Measurements from ENCODE around the gene PLA2G4F. TPM values are rescaled to one million over a fixed set of nuclear protein-coding genes. Genes with fewer than 3 reads are reported as not detected.

Gene PLA2G4F
- polyA plus RNA-seq, 12 donors = 0.05 to 15.3 (median 0.26) TPM; not detected in 3

DNA sequence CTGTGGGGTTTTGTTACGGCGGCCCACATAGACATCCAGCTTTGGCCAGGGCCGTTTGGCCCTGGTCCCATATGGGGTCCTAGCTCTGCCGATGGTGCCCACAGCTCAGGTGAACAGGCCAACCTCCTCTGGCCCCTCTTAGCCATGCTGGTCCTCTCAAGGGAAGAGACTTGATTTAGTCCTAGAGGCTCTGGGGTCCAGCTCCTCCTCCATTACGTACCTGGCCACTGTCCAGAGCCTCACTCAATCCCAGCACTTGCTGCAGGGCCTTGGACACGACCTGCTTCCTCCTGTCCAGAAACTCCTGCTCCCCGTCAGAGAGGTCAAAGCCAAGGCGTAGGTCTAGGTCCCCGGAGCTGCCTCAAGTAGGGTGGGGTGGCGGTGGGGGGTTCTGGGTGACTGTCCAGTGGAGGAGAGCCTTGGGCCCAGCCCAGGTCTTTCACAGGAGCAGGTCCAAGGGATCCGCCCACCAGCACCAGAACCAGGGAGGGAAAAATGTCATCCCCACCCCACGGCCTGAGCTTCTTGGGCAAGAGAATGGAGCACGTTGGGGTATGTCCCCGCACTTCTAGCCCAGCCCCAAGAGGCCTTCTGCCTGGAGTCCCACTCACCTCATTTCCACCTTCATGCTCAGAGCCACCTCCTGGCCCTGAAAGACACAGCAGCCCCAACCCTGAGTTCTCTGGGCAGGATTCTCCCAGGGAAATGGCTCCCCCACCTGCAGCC lies 6.8 kb downstream of the PLA2G4F start:
- DNase-seq = no peak

DNA sequence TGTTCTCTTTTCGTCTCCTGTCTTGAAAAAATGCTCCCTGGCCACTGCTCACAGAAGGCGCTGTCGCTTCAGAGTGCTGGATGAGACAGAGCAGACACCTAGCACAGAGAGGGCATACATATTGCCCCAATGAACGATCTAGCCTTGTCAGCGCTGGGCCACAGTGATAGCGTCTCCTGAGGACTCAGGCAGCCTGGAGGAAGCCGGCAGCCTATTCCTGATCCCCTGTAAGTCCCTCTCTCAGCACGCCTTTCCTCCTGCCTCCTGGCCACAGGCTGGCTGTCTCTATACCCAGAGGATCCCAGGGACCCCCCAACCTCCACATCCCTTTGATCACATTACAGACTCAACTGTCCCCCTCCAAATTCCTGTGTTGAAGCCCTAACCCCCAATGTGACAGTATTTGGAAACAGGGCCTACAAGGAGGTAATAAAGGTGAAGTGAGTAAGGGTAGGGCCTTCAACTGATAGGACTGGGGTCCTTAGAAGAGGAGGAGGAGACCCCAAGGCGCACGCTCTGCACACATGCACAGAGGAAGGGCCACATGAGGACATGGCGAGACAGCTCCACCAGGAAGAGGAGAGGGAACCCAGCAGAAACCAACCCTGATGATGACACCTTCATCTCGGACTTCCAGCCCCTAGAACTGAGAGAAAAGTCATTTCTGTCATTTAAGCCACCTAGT lies 7.5 kb downstream of the PLA2G4F start:
- DNase-seq = no peak

DNA sequence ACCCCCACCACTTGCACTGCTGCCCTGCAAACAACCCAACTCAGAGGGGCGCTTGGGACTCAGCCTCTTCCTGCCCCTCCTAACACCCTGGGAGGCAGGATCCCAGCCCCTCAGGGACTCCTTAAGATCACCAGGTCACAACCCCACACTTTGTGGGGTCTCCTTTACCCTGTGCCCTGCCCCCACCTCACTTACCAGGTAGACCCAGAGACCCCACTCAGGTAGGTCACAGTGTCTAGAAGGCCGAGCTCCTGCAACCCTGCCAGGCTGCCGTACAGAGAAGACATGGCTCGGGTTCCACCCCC lies 9.1 kb downstream of the PLA2G4F start:
- DNase-seq = no peak

DNA sequence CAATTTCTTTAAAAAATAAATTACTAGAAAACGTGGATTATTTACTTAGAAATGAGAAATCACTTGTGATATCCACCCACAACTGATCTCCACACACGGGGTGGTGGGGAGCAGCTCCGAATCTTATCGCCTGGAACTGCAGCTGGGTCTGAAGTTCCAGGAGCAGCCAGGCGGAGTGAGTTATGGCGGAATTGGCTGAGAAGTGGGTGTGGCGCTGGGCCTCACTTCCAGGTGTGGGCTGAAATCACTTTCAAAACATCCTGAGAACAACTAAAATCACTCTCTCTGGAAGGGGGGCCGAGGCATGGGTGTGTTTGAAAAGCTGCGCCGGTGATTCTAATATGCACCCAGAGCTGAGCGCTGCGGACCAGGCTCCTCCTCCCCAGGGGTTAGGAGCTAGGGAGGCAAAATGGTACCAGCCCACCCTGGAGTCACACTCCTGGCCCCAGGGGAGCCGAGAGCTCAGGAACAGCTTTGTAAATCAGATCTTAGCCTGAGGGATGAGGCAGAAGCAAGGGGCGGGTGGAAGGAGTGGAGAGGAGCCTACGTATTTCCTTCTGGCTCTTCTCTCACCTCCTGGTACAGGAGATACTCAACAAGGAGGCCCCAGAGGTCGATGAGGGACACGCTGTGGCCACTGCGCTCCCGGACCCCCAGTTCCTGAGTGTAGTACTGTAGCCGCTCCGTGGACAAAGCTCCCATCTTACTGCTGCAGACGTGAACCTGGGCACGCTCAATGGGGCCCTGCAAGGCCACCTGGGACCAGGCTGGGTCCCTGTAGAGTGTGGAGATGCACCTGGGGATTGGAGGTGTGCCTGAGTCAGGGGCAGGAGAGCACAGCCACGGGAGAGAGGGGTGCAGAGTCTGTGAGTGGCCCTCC lies 9.6 kb downstream of the PLA2G4F start:
- DNase-seq = no peak

DNA sequence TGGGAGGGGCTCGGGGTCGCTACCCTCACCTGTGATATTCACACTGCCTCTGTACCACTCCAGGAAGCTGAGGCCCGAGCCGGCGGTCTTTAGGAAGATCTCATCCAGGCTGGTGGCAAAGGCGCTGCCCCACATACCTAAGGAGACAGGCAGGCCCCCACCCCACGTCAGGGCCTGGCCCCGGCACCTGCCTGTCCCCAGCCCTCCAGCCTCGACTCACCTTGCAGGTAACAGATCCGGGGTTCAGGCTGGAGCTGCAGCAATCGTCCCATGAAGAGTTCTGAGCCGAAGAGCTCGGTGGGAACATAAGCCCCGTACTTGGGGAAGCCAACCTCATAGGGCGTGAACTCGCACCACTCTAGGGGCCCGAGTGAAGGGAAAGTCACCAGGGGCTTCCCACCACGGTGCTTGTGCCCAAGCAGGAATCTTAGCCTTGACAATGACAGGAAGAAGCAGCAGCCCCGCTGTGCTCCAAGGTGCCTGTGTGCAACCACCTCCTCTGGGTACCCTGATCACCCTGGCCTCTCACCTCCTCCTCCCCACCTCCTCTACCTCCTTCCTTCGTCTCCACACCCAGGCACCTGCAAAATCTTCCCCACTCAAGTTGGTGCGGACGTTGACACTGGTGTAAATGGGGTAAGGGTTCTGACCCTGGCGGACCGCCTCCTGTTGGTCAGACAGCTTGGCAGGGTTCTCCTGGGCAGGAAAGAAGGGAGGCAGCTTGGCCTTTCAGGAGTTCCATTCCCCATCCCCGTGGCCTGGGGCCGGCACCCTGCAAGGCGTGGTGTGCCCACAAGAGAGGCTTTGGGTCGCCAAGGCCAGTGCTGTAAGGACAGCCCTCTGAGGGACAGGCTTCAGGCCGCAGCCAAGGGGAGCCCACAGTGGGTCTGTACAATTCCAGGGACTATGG lies 10.6 kb downstream of the PLA2G4F start:
- no peak for DNase-seq

DNA sequence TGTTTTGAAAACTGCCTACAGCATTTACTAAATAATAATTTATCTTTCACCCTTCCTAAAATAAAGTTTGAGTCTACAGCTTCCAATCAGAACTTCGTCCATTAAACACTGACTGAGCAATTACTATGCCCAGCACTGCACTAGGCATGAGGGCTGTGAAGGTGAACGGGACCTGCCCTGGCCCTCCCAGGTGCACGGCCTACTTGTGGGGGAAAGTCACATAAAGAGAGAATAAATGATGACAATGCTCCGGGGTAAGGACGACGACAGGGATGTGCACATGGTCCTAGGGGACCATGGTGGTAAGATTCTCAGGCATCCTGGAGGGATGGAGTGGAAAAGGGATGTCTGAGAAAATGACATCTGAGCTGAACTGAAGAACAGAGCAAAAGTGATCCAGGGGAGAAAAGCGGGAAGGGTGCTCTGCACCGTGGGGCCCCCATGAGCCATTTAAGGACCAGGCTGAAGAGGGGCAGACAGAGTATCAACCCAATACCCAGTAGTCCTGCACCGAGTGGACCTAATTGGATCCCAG lies 11.5 kb downstream of the PLA2G4F start:
- DNase-seq = no peak

DNA sequence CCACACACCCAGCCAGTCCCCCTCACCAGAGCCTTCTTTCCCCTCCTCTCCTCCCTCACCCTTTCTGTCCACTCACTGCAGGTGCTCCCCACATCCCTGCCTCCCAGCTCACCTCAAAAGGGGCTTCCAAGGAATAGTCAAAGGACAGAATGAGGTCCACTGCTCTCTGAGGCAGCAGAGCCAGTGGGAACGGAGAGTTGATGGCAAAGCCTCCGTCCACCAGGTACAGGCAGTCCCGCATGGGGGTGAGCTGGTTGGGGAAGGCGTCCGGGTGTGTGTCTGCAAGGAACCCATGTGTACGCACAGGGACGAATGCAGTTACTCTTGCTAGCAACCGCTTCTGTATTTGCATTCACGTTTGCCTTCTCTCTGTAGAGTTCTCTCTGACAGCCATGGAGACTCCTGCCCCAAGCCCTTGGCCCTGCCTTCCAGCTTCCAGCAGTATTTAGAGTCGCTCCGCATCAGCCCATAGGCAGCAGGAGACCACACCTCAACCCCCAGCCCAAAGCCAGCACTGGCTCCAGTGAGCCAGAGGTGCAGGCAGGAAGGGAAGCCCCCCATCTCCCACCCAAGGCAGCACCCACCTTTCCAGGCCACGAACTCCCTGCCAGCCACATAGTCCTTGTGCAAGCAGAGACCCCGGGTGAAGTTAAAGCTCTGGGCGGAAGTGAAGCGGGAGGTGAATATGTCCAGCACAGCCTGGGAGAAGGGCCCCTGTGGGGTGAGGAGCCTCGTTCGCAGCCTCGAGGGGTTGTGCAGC lies 12.4 kb downstream of the PLA2G4F start:
- no peak for DNase-seq

DNA sequence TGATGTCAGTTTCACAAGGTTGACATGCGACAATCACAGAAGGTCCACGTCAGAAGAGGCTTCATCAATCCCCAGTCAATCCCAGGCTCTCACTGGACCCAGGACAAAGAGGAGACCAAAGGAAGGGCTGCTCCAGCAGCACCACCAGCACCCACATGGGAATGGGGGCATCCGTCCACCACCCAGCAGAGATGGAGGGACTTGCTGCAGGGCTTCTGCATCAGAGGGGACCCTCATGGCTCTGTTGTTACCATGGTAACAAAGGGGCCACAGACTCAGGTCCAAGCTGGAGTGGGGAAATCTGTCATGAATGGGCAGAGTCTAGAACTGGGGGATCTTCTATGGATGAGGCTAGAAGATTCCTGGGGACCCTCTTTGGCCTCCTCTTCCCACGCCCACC lies 13.1 kb downstream of the PLA2G4F start:
- no peak for DNase-seq

DNA sequence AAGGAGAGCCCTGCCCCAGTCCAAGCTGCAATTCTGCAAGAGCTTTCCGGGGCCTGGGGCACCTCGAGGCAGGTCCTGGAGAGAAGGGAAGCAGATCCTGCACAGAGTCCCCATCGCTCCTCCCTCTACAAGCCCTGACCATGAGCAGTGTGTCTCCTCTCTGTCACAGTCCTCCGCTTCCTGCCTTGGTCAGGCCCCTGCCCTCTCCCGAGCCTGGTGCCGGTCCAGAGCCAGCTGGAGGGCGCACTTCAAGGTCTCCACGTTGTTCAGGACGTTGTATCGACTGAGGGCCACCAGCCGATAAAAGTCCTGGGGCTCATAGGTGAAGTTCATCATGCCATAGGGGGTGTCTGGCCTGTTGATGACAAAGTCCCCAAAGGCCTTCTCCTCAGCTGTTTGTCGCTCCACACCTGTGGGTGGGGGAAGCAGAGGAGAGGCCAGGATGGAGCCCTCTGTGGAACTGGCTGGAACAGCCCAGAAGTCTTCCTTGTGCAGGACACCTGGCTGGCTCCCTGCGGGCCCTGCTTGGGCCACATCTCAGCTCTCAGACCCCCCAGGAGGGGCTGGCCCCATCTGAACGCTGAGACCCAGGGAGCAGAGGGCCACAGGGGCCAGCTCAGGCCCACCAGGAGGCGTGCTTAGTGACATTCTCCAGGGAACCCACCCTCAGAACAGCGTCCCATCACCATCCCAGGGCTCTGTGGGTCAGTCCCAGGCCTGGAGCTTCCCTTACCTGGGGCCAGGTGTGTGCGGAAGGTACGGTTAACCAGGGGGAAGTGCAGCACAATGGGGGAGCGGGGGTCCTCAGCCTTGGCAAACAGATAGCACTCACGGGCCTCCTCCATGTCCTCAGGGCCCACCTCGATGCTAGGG lies 14.4 kb downstream of the PLA2G4F start:
- no peak for DNase-seq

DNA sequence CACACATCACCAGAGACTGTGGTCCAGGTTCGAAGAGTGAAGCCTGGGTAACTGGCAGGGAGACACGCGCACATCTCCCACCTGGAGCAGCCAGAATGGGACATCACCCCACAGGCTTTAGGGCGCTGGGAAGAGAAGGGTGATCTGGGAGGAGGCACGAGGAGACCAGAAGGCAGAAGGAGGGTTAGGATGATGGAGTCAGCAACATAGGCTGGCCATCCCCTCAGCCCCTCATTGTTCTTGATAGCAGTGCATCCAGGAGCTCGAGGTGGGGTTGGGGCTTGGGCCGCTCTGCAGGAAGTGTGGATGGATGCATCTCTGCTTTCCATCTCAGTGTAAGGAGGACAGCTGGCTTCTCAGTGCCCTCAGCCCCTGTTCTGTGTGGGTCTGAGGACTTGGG lies 15.2 kb downstream of the PLA2G4F start:
- DNase-seq = no peak

DNA sequence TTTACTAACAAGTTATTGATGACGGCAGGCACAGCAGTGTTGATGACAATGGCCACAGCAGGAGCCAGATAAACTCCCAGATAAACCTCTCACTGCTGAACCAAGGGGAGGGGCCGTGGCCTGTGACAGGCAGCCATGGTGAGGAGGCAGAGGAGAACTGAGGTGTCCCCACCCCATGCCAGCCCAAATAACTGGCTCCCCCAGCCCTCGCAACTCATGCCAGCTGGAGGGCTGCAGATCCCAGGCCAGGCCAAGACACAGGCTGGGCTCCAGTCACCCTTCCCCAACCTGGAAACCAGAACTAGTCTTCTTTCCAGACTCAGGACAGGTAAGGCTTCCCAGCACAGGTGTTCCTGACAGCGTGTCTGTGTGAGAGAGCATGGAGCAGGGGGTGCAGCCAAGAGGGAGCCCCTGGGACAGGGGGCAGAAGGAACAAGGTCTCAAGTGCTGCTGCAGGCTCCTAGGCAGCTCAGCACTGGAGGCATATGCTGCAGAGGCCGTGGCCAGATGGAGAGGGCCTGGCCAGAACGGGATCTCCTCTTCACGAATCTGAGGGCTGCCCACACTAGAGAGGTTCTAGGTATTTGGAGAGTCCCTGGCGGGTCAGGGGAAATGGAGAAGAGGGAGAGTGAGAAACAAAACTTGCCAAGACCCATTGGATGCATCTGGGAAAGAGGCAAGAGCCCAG lies 15.9 kb downstream of the PLA2G4F start:
- no peak for DNase-seq

DNA sequence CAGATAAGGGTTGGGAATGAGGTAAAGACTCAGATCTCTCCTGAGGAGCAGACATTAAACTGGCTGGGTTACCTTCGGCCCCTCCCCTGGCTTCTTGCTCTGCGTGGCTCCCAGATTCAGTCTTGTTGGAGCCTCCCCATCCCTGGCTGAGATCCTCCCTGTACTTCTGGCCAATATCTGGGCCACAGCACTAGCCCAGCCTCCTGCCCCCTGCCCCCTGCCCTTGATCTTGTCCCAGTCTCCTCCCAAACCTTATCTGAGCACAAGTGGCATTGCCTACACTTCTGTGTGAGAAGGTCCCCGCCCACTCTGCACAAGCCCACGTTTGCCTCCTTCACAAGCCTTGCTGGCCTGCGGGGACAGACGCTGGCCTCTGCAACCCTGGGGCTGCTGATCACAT lies 16.8 kb downstream of the PLA2G4F start:
- DNase-seq = no peak

DNA sequence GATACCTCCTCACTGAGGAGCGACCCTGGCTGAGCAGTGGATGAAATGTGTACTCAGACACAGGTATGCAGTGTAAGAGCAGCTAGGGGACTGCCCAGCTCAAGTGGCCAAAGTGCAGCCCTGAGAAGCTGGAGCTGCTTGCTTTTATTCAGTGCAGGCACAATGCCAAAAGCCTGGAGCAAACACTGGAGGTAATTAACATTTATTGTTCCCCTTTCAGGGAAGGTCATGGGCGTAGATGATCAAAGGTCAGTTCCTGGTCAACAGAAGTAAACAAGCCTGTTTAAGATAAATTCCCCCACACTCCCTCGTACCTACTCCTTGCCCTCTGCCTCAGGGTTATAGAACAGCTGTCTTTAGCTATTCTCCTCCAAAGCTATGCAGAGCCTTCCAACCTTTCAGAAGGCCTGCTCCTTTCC lies 17.5 kb downstream of the PLA2G4F start:
- DNase-seq = no peak

DNA sequence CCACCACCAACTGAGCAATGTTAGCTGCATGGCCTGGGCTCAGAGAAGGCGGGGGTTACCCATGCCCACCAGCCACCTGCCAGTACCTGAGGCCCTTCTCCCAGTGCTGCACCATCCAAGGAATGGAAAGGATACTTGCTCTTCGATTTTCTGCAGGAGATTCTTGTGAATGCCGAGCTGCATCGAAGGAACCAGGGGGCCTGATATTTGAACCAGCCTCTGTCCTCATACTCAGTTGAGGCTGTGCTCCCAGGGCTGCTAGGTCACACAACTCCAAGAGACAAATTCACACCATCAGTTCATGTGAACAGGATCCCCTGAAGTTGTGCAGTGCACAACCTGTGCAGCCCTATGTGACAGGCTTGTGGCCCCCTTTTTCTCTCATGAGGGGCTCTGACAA lies 18.0 kb downstream of the PLA2G4F start:
- no peak for DNase-seq

DNA sequence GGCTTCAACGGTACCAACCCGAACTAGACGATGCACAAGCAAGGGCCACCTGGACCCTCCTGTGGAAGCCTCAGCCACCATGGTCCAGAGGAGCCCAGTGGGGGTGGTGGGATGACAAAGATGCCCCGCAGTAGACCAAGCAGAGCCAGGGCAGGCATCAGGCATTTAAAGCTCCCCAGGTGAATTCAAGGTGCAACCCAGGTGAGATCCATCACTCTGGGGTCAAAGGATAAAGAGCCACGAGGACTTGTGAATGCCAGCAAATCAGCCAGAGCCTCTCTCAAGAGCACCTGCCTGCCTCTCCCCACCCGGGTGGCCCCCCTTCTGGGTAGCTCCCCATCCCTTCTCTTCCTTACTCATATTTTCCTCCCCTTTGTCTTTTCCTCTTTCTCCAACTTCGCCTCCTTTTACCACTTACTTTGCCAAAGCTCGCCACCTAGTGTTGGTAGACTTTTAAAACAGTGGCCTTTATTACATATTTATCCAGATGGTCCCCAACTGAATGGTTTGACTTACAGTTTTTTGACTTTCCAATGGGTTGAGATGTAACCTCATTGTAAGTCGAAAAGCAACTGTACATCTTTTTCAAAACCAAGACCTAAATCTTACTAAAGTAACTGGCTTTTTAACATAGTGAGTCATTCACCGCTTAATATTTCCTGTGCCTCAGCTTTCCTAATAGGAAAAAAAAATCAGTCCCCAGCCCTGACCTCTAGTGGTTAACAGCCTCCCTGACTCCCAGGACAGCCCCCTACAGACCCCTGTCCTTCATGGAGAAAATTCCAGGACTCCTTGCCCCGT lies 18.8 kb downstream of the PLA2G4F start:
- DNase-seq = peak; percentile 66

DNA sequence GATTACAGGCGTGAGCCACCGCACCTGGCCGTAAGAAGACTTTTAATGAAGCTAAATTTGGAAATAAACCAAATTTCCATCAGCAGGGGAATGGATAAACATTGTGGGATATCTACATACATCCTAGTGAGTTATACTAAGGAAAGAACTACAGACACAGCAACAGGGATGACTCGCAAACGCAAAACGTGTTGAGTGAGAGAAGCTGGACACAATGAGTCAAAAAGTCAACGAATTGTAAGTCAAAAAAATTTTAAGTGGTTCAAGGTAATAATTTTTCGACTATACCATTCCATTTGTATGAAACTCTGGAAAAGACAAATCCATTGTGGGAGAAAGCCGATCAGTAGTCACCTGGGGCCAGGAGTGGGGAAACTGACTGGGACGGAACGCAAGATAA lies 19.9 kb downstream of the PLA2G4F start:
- no peak for DNase-seq

DNA sequence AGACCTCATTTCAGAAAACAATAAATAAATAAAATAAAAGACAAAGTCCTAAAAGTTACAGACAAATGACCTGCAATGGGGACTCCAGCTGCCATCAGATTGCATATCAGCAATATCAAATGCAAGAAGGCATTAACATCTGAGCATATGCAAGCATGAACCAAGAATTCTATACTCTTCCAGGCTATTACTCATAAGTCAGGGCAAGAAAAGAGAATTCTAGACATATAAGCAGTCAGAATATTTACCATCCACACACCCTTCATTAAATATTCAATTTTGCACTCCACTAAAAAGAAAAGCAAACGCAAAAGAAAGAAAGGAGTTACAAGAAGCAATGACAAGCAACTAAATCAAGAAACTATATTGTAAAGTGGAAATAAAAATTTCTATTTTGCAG lies 21.1 kb downstream of the PLA2G4F start:
- DNase-seq = no peak

DNA sequence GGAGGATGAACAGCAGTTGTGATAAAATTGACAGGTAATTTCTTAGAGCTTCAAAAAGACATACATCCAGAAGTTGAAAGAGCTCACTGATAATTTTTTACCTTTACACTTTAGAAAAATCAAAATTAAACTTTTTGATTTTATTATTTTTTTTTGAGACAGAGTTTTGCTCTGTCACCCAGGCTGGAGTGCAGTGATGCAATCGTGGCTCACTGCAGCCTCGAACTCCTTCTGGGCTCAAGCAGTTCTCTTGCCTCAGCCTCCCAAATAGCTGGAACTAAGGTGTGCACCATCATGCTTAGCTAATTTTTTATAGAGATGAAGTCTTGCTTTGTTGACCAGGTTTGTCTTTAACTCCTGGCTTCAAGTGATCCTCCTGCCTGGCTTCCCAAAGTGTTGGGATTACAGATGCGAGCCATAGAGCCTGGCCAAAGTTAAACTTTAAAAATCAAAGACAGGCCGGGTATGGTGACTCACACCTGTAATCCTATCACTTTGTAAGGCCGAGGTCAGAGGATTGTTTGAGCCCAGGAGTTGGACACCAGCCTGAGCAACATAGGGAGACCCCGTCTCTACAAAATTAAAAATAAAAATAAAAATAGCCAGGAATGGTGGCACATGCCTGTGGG lies 21.7 kb downstream of the PLA2G4F start:
- no peak for DNase-seq

All from muscle of arm (tissue), 12 donors.